Stimulated activated CD4-positive, alpha-beta T cell treated with anti-CD3 and anti-CD28 coated beads, TNF-alpha, amount 100 ng/mL, for 48 hours (primary cell): ENCODE results near the gene ARL17B.
A peak's percentile ranks its signal among the peaks of the same experiment; 100 is the strongest.
"Not testable (repeated sequence)": the region's sequence is repeated elsewhere in the genome, so short reads cannot be mapped to it uniquely, and the experiment has no call there.

ENCODE experiments used
- DNase-seq, 3 donors: peaks; one replicate each; pipeline ENCODE4 v3.0.0-alpha.2; 2020; ENCODE audit warnings: low read depth in 3 of 3

Gene ARL17B

GRCh38 chr17:46361755-46362154, at the start of gene ARL17B:
TSS of gene ARL17B (minus strand) at chr17:46361766. CDS start at chr17:46358397, 3,369 bp downstream.
- peak; percentile 41 to 94 (median 68) for DNase-seq

DNA sequence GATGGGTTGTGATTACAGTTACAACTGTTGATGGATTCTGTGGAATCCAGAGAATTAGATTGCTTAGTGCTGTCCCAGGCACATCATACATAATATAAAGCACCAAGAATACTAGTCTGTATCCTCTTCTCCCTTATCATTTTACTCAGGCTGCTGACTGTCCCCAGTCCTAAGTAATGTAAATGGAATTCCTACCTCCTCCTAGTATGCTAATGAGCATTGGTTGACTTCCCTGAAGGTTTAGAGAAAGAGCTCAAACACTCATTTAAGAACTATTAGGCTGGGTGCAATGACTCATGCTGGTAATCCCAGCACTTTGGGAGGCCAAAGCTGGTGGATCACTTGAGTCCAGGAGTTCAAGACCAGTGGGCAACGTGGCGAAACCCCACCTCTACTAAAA, 48.3 kb upstream of the ARL17B start:
- DNase-seq: not testable (repeated sequence)

GRCh38 chr17:46407155-46407554, 45.6 kb upstream of the ARL17B start:
- not testable (repeated sequence) for DNase-seq

DNA sequence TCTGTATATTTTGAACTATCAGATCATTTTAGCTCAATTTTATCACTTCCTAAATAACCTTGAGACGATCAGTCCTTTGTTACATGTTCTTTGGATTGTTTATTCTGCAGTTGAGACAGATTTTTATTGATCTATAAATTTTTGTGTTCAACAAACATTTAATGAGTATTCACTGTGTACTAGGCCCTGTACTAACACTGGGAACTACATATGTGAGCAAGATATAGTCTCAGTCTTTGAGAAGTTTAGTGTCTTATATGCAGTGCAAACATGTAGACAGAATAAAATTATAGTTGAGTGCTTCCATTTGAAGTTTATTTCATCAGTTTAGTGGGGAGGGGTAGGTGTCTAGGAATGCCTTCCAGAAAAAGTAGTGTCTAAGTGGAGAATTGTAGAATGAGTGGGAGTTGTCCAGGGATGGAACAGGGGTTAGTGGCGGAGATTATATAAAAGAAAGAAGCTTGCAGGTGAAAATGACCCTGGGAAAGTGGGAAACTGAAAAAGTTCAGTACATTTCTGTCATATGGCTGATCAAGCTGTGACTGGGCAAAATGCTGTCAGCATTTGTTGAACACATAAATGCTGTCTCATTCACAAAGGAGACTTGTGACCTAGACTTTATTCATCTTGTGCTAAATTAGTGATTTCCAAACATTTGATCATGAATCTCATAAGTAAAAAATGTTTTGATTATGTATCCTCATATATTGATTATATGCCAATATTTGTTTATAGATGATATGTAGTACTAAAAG, 39.6 kb upstream of the ARL17B start:
- DNase-seq: not testable (repeated sequence)

DNA sequence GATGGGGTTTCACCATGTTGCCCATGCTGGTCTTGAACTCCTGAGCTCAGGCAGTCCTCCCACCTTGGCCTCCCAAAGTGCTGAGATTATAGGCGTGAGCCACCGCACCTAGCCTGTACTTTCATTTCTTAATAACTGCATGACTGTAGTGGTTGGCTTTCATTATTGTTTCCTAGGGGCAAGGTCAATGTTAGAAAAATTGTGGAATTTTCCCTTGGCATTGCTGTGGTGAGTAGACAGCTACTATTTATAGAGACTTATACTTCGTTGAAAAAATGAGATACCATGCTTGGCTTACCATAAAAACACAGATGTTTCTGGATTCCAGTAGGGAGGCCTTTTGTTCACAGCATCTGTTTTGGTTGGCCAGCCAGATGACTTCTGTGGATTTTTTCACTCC, 39.0 kb upstream of the ARL17B start:
- not testable (repeated sequence) for DNase-seq

DNA sequence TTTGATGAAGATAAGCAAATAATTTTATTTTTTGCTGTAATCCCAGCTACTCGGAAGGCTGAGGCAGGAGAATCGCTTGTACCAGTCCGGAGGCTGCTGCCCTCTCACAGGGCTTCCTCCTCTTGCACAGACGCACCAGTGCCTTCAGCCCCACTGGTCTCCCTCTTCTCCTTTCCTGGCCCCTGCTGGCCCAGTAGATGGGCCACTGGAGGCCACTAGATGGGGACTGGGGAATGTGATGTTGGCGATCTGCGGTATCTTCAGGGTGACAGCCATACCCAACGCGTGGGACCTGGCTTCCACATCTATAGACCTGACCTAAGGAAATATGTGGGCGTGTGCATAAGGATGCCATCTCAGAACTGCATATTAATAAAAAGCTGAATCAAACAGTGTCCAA, 38.4 kb upstream of the ARL17B start:
- DNase-seq: not testable (repeated sequence)

DNA sequence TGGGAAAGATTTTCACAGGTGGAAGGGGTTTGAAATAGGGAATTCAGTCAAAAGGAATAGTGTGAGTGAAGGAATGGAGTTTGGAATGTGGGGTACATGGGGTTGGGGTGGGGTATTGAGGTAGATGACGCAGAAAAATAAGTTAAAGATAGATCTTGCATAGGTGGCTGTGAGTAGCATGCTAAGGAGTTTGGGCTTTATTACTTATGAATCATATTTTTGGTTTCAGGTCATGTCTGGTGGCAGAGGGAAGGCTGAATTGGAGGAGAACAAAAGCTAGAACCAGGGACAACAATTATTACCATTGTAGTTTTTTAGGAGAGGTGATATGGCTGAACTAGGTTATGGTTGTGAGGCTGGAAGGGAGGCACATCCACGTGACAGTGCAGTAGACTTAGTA, 34.7 kb upstream of the ARL17B start:
- DNase-seq: not testable (repeated sequence)

DNA sequence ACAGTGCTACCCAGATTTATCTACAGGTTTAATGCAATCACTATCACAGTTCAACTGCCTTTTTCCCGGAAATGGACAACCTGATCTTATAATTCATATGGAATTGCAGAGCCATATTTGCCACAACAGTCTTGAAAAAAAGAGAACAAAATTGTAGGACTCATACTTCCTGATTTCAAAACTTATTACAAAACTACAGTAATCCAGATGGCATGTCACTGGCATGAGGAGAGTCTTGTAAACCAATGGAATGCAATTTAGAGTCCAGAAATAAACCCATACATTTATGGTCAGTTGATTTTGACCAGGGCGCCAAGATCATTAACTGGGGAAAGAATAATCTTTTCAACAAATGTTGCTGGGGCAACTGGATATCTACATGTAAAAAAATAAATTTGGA, 32.1 kb upstream of the ARL17B start:
- DNase-seq: not testable (repeated sequence)

GRCh38 chr17:46385491-46385890, 23.9 kb upstream of the ARL17B start:
- DNase-seq: not testable (repeated sequence)

GRCh38 chr17:46383118-46383517, 21.6 kb upstream of the ARL17B start:
- DNase-seq: not testable (repeated sequence)

DNA sequence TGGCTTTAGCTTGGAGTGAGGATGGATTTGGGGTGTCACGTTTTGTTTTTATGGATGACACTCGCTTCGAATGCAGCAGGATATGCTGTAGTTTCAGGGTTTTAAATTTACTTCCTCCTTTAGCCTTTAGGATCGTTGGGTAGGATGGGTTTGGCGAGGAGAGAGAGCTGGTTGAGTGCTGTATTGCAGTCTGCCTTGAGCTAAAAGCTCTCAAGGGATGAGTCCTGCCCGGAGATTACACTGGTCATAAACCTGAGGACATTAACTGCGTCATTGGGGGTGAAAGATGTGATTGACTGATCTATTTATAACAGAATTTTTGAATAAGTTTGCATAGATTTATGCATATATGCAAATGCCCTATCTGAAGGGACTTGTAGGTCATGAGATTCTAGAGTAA, 11.9 kb upstream of the ARL17B start:
- not testable (repeated sequence) for DNase-seq

- not testable (repeated sequence) for DNase-seq
Measured at GRCh38 chr17:46372236-46373229, 11.0 kb upstream of the ARL17B start.

DNA sequence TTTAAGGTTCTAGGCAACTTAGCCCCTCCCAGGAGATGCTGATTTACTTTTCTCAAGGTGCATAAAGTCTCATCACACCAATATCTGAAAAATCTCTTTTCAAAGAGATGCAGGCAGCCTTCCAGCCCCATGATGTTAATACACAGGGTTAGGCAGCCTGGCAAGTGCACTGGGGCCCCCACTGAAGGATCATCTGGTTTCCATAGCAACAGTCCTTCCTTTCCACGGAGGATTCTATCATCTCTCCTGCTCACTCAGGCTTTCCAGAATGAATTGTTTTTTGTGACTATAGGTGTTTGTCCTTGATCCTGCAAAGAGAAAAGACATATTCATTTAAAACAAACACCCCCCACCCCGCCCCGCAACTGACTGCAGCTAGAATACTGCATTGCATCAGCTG, 6.0 kb upstream of the ARL17B start:
- not testable (repeated sequence) for DNase-seq

GRCh38 chr17:46361145-46361735, 326 bp downstream of the ARL17B start:
- not testable (repeated sequence) for DNase-seq

DNA sequence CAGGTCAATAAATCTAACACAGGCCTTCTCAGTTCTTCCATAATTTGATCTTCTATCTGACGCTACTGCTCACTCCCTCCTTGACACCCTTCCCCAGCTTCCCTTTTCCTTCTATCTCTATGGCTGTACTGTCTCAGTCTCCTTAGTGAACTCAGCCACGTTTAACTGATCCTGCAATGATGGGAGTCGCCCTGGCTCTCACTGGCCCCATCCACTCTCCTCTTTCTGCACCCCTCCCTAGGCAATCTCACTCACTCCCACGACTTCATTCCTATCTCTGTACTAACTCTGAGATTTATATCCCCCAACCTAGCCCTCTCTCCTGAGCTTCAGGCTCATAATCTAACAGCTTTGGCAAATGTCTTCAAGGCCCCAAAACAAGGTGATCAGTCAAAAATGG, 7.7 kb downstream of the ARL17B start:
- DNase-seq: not testable (repeated sequence)

DNA sequence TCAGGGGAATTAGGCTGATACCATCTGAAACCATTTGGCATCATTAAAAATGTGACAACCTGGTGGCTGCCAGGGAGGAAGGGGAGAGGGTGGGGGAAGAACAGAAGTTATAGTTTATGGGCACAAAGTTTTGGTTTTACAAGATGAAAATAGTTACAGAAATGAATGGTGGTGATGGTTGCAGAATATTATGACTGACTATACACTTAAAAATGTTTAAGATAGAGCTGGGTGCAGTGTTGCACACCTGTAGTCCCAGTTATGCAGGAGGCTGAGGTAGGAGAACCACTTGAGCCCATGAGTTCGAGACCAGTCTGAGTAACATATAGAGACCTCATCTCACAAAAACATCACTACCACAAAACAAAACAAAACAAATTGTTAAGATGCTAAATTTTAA, 12.5 kb downstream of the ARL17B start:
- not testable (repeated sequence) for DNase-seq

DNA sequence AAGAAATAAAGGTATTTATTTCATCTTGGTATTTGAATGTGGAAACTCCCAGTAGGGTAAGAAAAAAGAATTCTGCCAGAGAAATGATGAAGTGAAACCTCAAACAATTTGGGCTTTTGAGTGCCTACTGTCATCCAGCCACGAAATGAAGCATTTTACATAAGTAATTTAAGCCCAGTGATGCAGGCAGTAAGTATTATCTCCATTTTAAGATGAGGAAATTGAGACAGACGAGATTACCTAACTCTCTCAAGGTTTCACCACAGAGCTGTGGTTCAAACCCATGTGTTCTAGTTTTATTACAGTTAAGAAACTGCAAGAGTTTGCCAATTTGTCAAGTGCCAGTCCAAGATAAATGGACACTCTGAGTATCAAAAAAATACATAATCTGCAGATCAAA, 13.2 kb downstream of the ARL17B start:
- not testable (repeated sequence) for DNase-seq

GRCh38 chr17:46342131-46342530, 19.4 kb downstream of the ARL17B start:
- not testable (repeated sequence) for DNase-seq

GRCh38 chr17:46341220-46341619, 20.3 kb downstream of the ARL17B start:
- not testable (repeated sequence) for DNase-seq

DNA sequence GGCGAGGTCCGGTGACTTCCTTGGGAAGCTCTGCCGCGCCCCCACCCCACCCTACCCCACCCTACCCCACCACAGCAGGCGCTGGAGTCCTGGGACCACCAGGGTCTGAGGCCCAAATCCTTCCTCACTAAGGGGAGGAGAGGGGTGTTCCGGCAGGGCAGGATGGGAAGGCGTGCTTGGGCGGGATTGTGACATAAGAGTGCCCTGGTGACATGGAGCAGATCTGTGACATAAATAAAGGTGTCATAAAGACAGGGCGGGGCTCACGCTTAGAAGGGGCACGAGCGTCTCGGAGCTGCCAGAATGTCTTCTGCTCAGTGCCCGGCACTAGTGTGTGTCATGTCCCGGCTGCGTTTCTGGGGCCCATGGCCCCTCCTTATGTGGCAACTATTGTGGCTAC, 66.7 kb downstream of the ARL17B start, which contains the start of gene LRRC37A:
LRRC37A (plus strand) TSS at position 301 of the 400 bp plus-strand sequence; CDS start at position 304, 3 bp downstream.
- DNase-seq: not testable (repeated sequence)

DNA sequence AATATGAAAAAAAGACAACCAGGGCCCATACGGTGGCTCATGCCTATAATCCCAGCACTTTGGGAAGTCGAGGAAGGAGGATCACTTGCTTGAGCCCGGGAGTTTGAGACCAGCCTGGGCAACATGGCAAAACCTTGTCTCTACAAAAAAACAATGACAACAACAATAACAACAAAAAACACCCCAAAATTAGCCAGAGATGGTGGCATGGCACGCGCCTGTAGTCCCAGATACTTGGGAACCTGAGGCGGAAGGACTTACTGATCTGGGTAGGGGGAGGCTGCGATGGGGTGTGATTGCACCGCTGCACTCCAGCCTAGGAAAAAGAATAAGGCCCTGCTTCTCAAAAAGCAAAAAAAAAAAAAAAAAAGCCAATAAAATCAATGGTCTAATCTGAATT, 69.9 kb downstream of the ARL17B start:
- DNase-seq: not testable (repeated sequence)
